ENCODE results near the gene DYRK1A.

Gene DYRK1A

GRCh38 chr21:37369307-37369854 is 2.8 kb downstream of the DYRK1A start:
- Histone ChIP-seq H3K9me3 (replicated peaks; ENCODE audit: insufficient read depth, low read length) (no peaks in the 10 kb centered on the region), H3K27me3 (replicated peaks; ENCODE audit: insufficient read depth, low read length) (no peaks in the 10 kb centered on the region), H3K4me3 (ENCODE audit: low read length) (peak overlapping the region; percentile 74), H3K79me2 (ENCODE audit: low read length) (peaks cover 78% of the 10 kb centered on the region), H3K27ac (ENCODE audit: low read length) (no peak overlapping the region), H3K9ac (ENCODE audit: low read length) (no peak overlapping the region), H3K9me2 (replicated peaks; ENCODE audit: insufficient read depth, low read length) (no peaks in the 10 kb centered on the region), H3K4me1 (ENCODE audit: low read length) (peaks cover 38% of the 10 kb centered on the region), H3F3A (ENCODE audit: insufficient read depth, low read length) (peaks cover 38% of the 10 kb centered on the region), H2AFZ (ENCODE audit: low read length) (no peak overlapping the region), H3K4me2 (ENCODE audit: low read depth, low read length) (peak overlapping the region; percentile 93), H4K20me1 (ENCODE audit: insufficient read depth, low read length) (peaks cover 62% of the 10 kb centered on the region), H3K36me3 (replicated peaks; ENCODE audit: insufficient read depth, low read length) (no peaks in the 10 kb centered on the region)
- DNase-seq, result no peak
- TF ChIP-seq EZH2phosphoT487 (IDR thresholded peaks at IDR 0.05; ENCODE audit: low read length) (no peak), EZH2 (optimal IDR thresholded peaks at IDR 0.05; ENCODE audit: low read depth, low read length) (no peak), CTCF (IDR thresholded peaks at IDR 0.05; ENCODE audit: low read length) (no peak)

- TF ChIP-seq EZH2 (optimal IDR thresholded peaks at IDR 0.05; ENCODE audit: low read depth, low read length) (no peak), EZH2phosphoT487 (IDR thresholded peaks at IDR 0.05; ENCODE audit: low read length) (peak; percentile 82; the same call in 1 of the 2 replicates)
- Histone ChIP-seq H3K9me2 (replicated peaks; ENCODE audit: insufficient read depth, low read length) (no peaks in the 10 kb centered on the region), H3K27me3 (replicated peaks; ENCODE audit: insufficient read depth, low read length) (no peaks in the 10 kb centered on the region), H3K79me2 (ENCODE audit: low read length) (peaks cover 85% of the 10 kb centered on the region), H3K9ac (ENCODE audit: low read length) (no peak overlapping the region), H2AFZ (ENCODE audit: low read length) (no peak overlapping the region), H3K4me3 (ENCODE audit: low read length) (peak overlapping the region; percentile 74), H3K36me3 (replicated peaks; ENCODE audit: insufficient read depth, low read length) (no peaks in the 10 kb centered on the region), H3K27ac (ENCODE audit: low read length) (peak overlapping the region; percentile 9; the same call in 1 of the 2 replicates), H3K4me2 (ENCODE audit: low read depth, low read length) (peak overlapping the region; percentile 93), H4K20me1 (ENCODE audit: insufficient read depth, low read length) (peaks cover 71% of the 10 kb centered on the region), H3K9me3 (replicated peaks; ENCODE audit: insufficient read depth, low read length) (no peaks in the 10 kb centered on the region), H3K4me1 (ENCODE audit: low read length) (peaks cover 34% of the 10 kb centered on the region), H3F3A (ENCODE audit: insufficient read depth, low read length) (peaks cover 37% of the 10 kb centered on the region)
- peak; percentile 85 for DNase-seq
Measured at GRCh38 chr21:37370152-37371040, 3.8 kb downstream of the DYRK1A start.

- Histone ChIP-seq H3K27ac (ENCODE audit: low read length) (no peak overlapping the region; the same call in 1 of the 2 replicates), H3K36me3 (replicated peaks; ENCODE audit: insufficient read depth, low read length) (no peaks in the 10 kb centered on the region), H3K4me2 (ENCODE audit: low read depth, low read length) (peak overlapping the region; percentile 93), H3K9me2 (replicated peaks; ENCODE audit: insufficient read depth, low read length) (no peaks in the 10 kb centered on the region), H2AFZ (ENCODE audit: low read length) (no peak overlapping the region), H3K9ac (ENCODE audit: low read length) (no peak overlapping the region), H4K20me1 (ENCODE audit: insufficient read depth, low read length) (peaks cover 77% of the 10 kb centered on the region), H3K27me3 (replicated peaks; ENCODE audit: insufficient read depth, low read length) (no peaks in the 10 kb centered on the region), H3F3A (ENCODE audit: insufficient read depth, low read length) (peaks cover 32% of the 10 kb centered on the region), H3K9me3 (replicated peaks; ENCODE audit: insufficient read depth, low read length) (no peaks in the 10 kb centered on the region), H3K79me2 (ENCODE audit: low read length) (peaks cover 89% of the 10 kb centered on the region), H3K4me3 (ENCODE audit: low read length) (no peak overlapping the region), H3K4me1 (ENCODE audit: low read length) (peaks cover 33% of the 10 kb centered on the region)
- no peak for TF ChIP-seq EZH2 (optimal IDR thresholded peaks at IDR 0.05; ENCODE audit: low read depth, low read length)
- no peak for DNase-seq
Measured at GRCh38 chr21:37371041-37371397, 4.4 kb downstream of the DYRK1A start.

GRCh38 chr21:37372127-37372731 is 5.7 kb downstream of the DYRK1A start:
- H3K36me3 ChIP-seq (replicated peaks; ENCODE audit: insufficient read depth, low read length), result no peaks in the 10 kb centered on the region
- H3K79me2 ChIP-seq (ENCODE audit: low read length), result peaks cover 97% of the 10 kb centered on the region
- no peak overlapping the region for H3K9ac ChIP-seq (ENCODE audit: low read length)
- TF ChIP-seq CTCF (IDR thresholded peaks at IDR 0.05; ENCODE audit: low read length), result no peak
- TF ChIP-seq EZH2 (optimal IDR thresholded peaks at IDR 0.05; ENCODE audit: low read depth, low read length), result no peak
- TF ChIP-seq EZH2phosphoT487 (IDR thresholded peaks at IDR 0.05; ENCODE audit: low read length), result no peak
- no peak for DNase-seq
- H3K27ac ChIP-seq (ENCODE audit: low read length), result no peak overlapping the region
- H3K27me3 ChIP-seq (replicated peaks; ENCODE audit: insufficient read depth, low read length), result no peaks in the 10 kb centered on the region
- no peak overlapping the region for H3K4me3 ChIP-seq (ENCODE audit: low read length)
- H3K4me2 ChIP-seq (ENCODE audit: low read depth, low read length), result no peak overlapping the region
- H4K20me1 ChIP-seq (ENCODE audit: insufficient read depth, low read length), result peaks cover 89% of the 10 kb centered on the region
- peaks cover 33% of the 10 kb centered on the region for H3K4me1 ChIP-seq (ENCODE audit: low read length)
- H3K9me3 ChIP-seq (replicated peaks; ENCODE audit: insufficient read depth, low read length), result no peaks in the 10 kb centered on the region
- H3K9me2 ChIP-seq (replicated peaks; ENCODE audit: insufficient read depth, low read length), result no peaks in the 10 kb centered on the region
- peaks cover 28% of the 10 kb centered on the region for H3F3A ChIP-seq (ENCODE audit: insufficient read depth, low read length)
- no peak overlapping the region for H2AFZ ChIP-seq (ENCODE audit: low read length)

Measured in MM.1S (cell line).